Astrocyte (in vitro differentiated cells and primary cell): ENCODE data around the gene CASKIN1. TPM values are rescaled to one million over a fixed set of nuclear protein-coding genes. Genes with fewer than 3 reads are reported as not detected.

ENCODE experiments used
- DNase-seq: peaks from one replicate; pipeline ENCODE4 v3.0.0-alpha.2; 2010; ENCODE audit warnings: low read depth
- FAIRE-seq: peaks from 2 replicates; lab custom pipeline; 2011; peaks lifted over from hg19 to GRCh38; lab: Jason Lieb, UNC
- H2AFZ ChIP-seq: 2 replicates; pipeline ENCODE4 v1.6.0; 2012; ENCODE audit warnings: low read depth, low read length, inconsistent platforms
- H3K27ac ChIP-seq: 2 replicates; pipeline ENCODE4 v1.5.1; 2011; ENCODE audit warnings: low read depth, low read length, inconsistent platforms
- H3K27me3 ChIP-seq: 2 replicates; pipeline ENCODE4 v1.6.0; 2011; ENCODE audit warnings: low read length, inconsistent platforms; ENCODE audit not compliant: insufficient read depth
- H3K36me3 ChIP-seq: 2 replicates; pipeline ENCODE4 v1.5.1; 2011; ENCODE audit warnings: low read length, inconsistent platforms; ENCODE audit not compliant: insufficient read depth
- H3K4me1 ChIP-seq: 2 replicates; pipeline ENCODE4 v1.5.1; 2011; ENCODE audit warnings: low read length, inconsistent platforms; ENCODE audit not compliant: insufficient read depth
- H3K4me2 ChIP-seq: 2 replicates; pipeline ENCODE4 v1.6.0; 2012; ENCODE audit warnings: low read length, inconsistent platforms
- H3K4me3 ChIP-seq: 2 replicates; pipeline ENCODE4 v1.5.1; 2011; ENCODE audit warnings: low read depth, mild to moderate bottlenecking, low read length, inconsistent platforms; ENCODE audit not compliant: insufficient read depth
- H3K79me2 ChIP-seq: 2 replicates; pipeline ENCODE4 v1.6.0; 2012; ENCODE audit warnings: mild to moderate bottlenecking, low read length, inconsistent platforms; ENCODE audit not compliant: insufficient read depth
- H3K9ac ChIP-seq: 2 replicates; pipeline ENCODE4 v1.6.0; 2012; ENCODE audit warnings: mild to moderate bottlenecking, low read length, inconsistent platforms
- H3K9me3 ChIP-seq: 2 replicates; pipeline ENCODE4 v1.5.1; 2012; ENCODE audit warnings: low read depth, mild to moderate bottlenecking, low read length, inconsistent platforms; ENCODE audit not compliant: insufficient read depth
- H4K20me1 ChIP-seq: 2 replicates; pipeline ENCODE4 v1.6.0; 2012; ENCODE audit warnings: low read length, inconsistent platforms; ENCODE audit not compliant: insufficient read depth
- H3K27ac Mint-ChIP-seq: one replicate; pipeline ENCODE4 v1.8.0; 2021; ENCODE audit warnings: mild to moderate bottlenecking, mixed read lengths; ENCODE audit not compliant: unreplicated experiment
- H3K27me3 Mint-ChIP-seq: one replicate; pipeline ENCODE4 v1.8.0; 2021; ENCODE audit warnings: low read depth, mixed read lengths; ENCODE audit not compliant: unreplicated experiment
- H3K36me3 Mint-ChIP-seq: one replicate; pipeline ENCODE4 v1.8.0; 2021; ENCODE audit warnings: low read depth, mixed read lengths; ENCODE audit not compliant: unreplicated experiment
- H3K4me1 Mint-ChIP-seq: one replicate; pipeline ENCODE4 v1.8.0; 2021; ENCODE audit warnings: low read depth, mixed read lengths; ENCODE audit not compliant: unreplicated experiment
- H3K4me3 Mint-ChIP-seq: one replicate; pipeline ENCODE4 v1.8.0; 2021; ENCODE audit warnings: mild to moderate bottlenecking, moderate library complexity, mixed read lengths; ENCODE audit not compliant: unreplicated experiment
- H3K9me3 Mint-ChIP-seq: one replicate; pipeline ENCODE4 v1.8.0; 2021; ENCODE audit warnings: mild to moderate bottlenecking, mixed read lengths; ENCODE audit not compliant: unreplicated experiment
- EZH2 ChIP-seq: IDR thresholded peaks from 2 replicates; pipeline ENCODE4 v1.6.1; 2012; ENCODE audit warnings: mild to moderate bottlenecking, low read length, inconsistent platforms; ENCODE audit not compliant: insufficient read depth
- total RNA-seq: library from RNA; stranded (reverse); gene quantifications from 2 replicates; pipeline ENCODE4 v1.2.1, GENCODE V29; 2021
- TF ChIP-seq, protein P1 (sequence below): IDR thresholded peaks from 2 replicates; pipeline ENCODE4 v1.5.1; 2011; ENCODE audit warnings: low read depth, mild to moderate bottlenecking, inconsistent platforms, low read length, moderate library complexity; ENCODE audit not compliant: insufficient read depth

The CASKIN1 gene
- total RNA-seq, 1 donor from 2014 or later, result 0.66 TPM

DNA sequence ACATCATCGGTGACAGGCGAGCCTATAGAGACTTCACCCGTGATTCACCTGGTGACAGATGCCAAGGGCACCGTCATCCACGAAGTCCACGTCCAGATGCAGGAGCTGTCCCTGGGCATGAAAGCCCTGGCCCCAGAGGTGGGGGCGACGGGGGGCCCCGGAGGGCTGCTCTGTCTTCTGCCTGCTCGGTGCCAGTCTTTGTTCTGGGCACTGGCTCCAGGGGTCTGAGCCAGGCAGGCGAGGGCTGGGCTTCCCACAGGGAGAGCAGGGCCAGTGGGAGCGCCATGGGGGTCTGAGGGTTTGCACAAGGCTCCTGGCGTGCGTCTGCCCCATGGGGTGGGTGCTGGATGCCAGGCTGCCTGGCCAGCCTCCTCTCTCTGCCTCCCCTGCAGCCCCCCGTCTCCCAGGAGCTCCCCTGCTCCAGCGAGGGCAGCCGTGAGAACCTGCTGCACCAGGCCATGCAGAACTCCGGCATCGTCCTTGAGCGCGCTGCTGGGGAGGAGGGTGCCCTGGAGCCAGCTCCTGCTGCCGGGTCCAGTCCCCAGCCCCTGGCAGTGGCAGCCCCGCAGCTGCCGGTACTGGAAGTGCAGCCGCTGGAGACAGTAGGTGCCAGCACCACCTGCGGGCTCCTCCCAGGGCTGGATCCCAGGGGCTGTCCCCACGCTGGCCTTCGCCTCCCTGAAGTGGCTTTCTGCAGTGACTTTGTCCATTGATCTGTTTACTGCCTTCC, 36.8 kb upstream of the CASKIN1 start:
- peaks cover 10% of the 10 kb centered on the region for H3K4me1 ChIP-seq
- TF ChIP-seq, protein P1, sequence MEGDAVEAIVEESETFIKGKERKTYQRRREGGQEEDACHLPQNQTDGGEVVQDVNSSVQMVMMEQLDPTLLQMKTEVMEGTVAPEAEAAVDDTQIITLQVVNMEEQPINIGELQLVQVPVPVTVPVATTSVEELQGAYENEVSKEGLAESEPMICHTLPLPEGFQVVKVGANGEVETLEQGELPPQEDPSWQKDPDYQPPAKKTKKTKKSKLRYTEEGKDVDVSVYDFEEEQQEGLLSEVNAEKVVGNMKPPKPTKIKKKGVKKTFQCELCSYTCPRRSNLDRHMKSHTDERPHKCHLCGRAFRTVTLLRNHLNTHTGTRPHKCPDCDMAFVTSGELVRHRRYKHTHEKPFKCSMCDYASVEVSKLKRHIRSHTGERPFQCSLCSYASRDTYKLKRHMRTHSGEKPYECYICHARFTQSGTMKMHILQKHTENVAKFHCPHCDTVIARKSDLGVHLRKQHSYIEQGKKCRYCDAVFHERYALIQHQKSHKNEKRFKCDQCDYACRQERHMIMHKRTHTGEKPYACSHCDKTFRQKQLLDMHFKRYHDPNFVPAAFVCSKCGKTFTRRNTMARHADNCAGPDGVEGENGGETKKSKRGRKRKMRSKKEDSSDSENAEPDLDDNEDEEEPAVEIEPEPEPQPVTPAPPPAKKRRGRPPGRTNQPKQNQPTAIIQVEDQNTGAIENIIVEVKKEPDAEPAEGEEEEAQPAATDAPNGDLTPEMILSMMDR, result no peak
- no peak for TF ChIP-seq EZH2
- H3K9ac ChIP-seq, result no peak overlapping the region
- H3K36me3 Mint-ChIP-seq, result peaks cover 2% of the 10 kb centered on the region
- H3K27me3 Mint-ChIP-seq, result no peaks in the 10 kb centered on the region
- H3K4me2 ChIP-seq, result no peak overlapping the region
- H3K4me1 Mint-ChIP-seq, result no peaks in the 10 kb centered on the region
- H3K27ac ChIP-seq, result no peak overlapping the region
- FAIRE-seq (no peak), DNase-seq (no peak)
- peaks cover 49% of the 10 kb centered on the region for H4K20me1 ChIP-seq
- H2AFZ ChIP-seq, result no peak overlapping the region
- H3K27me3 ChIP-seq, result peaks cover 4% of the 10 kb centered on the region
- no peak overlapping the region for H3K27ac Mint-ChIP-seq
- H3K4me3 Mint-ChIP-seq, result no peak overlapping the region
- H3K9me3 Mint-ChIP-seq, result no peaks in the 10 kb centered on the region
- H3K79me2 ChIP-seq, result peaks cover 9% of the 10 kb centered on the region
- H3K4me3 ChIP-seq, result no peak overlapping the region
- H3K36me3 ChIP-seq, result peaks cover 4% of the 10 kb centered on the region
- no peaks in the 10 kb centered on the region for H3K9me3 ChIP-seq

DNA sequence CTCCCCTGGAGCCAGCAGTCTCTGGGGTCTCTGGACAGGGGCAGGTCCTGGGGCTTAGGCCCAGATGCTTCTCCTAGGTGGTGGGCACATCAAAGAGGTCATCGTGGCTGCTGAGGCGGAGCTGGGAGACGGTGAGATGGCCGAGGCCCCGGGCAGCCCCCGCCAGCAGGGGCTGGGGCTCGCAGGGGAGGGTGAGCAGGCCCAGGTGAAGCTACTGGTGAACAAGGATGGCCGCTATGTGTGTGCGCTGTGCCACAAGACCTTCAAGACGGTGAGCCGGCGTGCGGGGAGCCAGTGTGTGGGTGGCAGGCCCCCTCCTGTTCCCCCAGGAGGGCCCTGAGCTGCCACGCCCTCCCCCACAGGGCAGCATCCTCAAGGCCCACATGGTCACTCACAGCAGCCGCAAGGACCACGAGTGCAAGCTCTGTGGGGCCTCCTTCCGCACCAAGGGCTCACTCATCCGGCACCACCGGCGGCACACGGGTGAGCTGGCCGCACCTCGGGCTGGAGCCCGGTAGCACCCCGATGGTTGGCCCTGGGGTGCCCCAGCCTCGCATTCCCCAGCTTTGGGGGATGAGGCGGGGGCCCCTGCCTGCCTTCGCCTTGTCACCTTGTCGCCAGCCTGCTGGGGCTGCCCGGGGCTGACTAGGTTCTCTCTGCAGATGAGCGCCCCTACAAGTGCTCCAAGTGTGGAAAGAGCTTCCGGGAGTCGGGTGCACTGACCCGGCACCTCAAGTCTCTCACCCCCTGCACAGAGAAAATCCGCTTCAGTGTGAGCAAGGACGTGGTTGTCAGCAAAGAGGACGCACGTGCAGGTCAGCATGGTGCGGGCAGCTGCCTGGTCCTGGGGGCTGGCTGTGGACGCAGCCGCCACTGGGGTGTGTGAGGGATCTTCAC, 35.9 kb upstream of the CASKIN1 start:
- Histone ChIP-seq H4K20me1 (peaks cover 56% of the 10 kb centered on the region), H2AFZ (no peak overlapping the region), H3K4me1 (peaks cover 10% of the 10 kb centered on the region), H3K27ac (no peak overlapping the region), H3K79me2 (peaks cover 15% of the 10 kb centered on the region), H3K27me3 (no peaks in the 10 kb centered on the region), H3K9ac (no peak overlapping the region), H3K4me2 (no peak overlapping the region), H3K4me3 (no peak overlapping the region), H3K36me3 (peaks cover 4% of the 10 kb centered on the region), H3K9me3 (no peaks in the 10 kb centered on the region)
- TF ChIP-seq EZH2, result no peak
- TF ChIP-seq, protein P1, result no peak
- DNase-seq, result no peak
- Mint-ChIP-seq H3K36me3 (peaks cover 2% of the 10 kb centered on the region), H3K4me1 (no peaks in the 10 kb centered on the region), H3K27me3 (no peaks in the 10 kb centered on the region), H3K4me3 (no peak overlapping the region), H3K9me3 (no peaks in the 10 kb centered on the region), H3K27ac (no peak overlapping the region)
- FAIRE-seq, result no peak
